Measurements from ENCODE around the gene NFASC.

DNA sequence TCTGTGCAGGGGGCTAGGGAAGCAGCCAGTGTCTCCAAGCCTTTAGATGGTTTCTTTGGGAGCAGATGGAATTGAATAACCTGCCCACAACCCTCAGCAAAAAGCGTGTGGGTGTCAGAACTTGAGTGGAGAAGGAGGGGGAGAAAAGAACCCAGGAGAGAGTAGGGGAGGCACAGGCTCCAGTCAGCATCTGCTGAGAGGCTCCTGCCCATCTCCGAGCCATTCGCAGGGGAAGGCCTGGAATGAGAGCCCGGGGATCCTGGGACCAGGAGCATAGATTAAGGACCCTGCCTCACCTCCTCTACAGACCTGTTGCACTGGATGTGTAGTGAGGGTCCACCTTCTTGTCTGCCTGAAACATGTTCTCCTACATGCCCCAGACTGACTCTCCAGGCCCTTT is 197.3 kb downstream of the NFASC start:
- TF ChIP-seq EP300 (IDR thresholded peaks at IDR 0.05) (no peak), POLR2A (IDR thresholded peaks at IDR 0.05) (no peak)
